ENCODE results near the gene ADD2.

ADD2 gene

GRCh38 chr2:70697603-70698383, 70.2 kb downstream of the ADD2 start:
- no peak for DNase-seq
- Histone ChIP-seq H3K18ac (ENCODE audit: low read length) (no peak overlapping the region), H3K79me2 (ENCODE audit: control insufficient read depth, insufficient read depth, low read length) (no peaks in the 10 kb centered on the region), H3K27me3 (ENCODE audit: insufficient read depth, low read length, poor library complexity) (no peaks in the 10 kb centered on the region), H3K56ac (ENCODE audit: low read length) (no peak overlapping the region), H2AK5ac (ENCODE audit: low read length) (no peak overlapping the region), H3K4me3 (ENCODE audit: low read length) (no peak overlapping the region), H3K79me1 (ENCODE audit: low read length) (no peaks in the 10 kb centered on the region), H4K5ac (ENCODE audit: low read length) (no peak overlapping the region), H3K27ac (ENCODE audit: low read depth, low read length) (no peak overlapping the region), H3K36me3 (ENCODE audit: control insufficient read depth, insufficient read depth, low read length) (no peaks in the 10 kb centered on the region), H2BK120ac (ENCODE audit: low read depth, low read length) (no peak overlapping the region), H3K4me1 (ENCODE audit: control insufficient read depth, low read depth, low read length) (no peaks in the 10 kb centered on the region), H3K4ac (ENCODE audit: low read depth, low read length) (no peak overlapping the region), H3K9ac (ENCODE audit: low read length) (no peak overlapping the region), H3K4me2 (ENCODE audit: low read length) (no peak overlapping the region), H2BK15ac (replicated peaks; ENCODE audit: low read depth) (no peak overlapping the region), H2BK5ac (ENCODE audit: low read length) (no peak overlapping the region), H4K8ac (ENCODE audit: low read depth, low read length) (no peak overlapping the region), H3K23ac (ENCODE audit: low read length) (no peak overlapping the region)
- no CpG with 5 or more reads among the region's 12 CpGs for WGBS (ENCODE audit: extremely low coverage, insufficient coverage, low lambda C conversion rate)

GRCh38 chr2:70696142-70696541, 71.9 kb downstream of the ADD2 start:
- Histone ChIP-seq H3K9ac (ENCODE audit: low read length) (no peak overlapping the region), H3K23ac (ENCODE audit: low read length) (no peak overlapping the region), H2BK15ac (replicated peaks; ENCODE audit: low read depth) (no peak overlapping the region), H2BK5ac (ENCODE audit: low read length) (no peak overlapping the region), H3K27me3 (ENCODE audit: insufficient read depth, low read length, poor library complexity) (no peaks in the 10 kb centered on the region), H3K4me1 (ENCODE audit: control insufficient read depth, low read depth, low read length) (no peaks in the 10 kb centered on the region), H3K79me2 (ENCODE audit: control insufficient read depth, insufficient read depth, low read length) (no peaks in the 10 kb centered on the region), H3K4me3 (ENCODE audit: low read length) (no peak overlapping the region), H2BK120ac (ENCODE audit: low read depth, low read length) (no peak overlapping the region), H3K18ac (ENCODE audit: low read length) (no peak overlapping the region), H3K79me1 (ENCODE audit: low read length) (no peaks in the 10 kb centered on the region), H2AK5ac (ENCODE audit: low read length) (no peak overlapping the region), H4K8ac (ENCODE audit: low read depth, low read length) (no peak overlapping the region), H4K5ac (ENCODE audit: low read length) (no peak overlapping the region), H3K27ac (ENCODE audit: low read depth, low read length) (no peak overlapping the region), H3K4me2 (ENCODE audit: low read length) (no peak overlapping the region), H3K56ac (ENCODE audit: low read length) (no peak overlapping the region), H3K4ac (ENCODE audit: low read depth, low read length) (no peak overlapping the region), H3K36me3 (ENCODE audit: control insufficient read depth, insufficient read depth, low read length) (peaks cover 3% of the 10 kb centered on the region)
- no CpG with 5 or more reads among the region's 6 CpGs for WGBS (ENCODE audit: extremely low coverage, insufficient coverage, low lambda C conversion rate)
- DNase-seq, result no peak

- no CpG with 5 or more reads among the region's 17 CpGs for WGBS (ENCODE audit: extremely low coverage, insufficient coverage, low lambda C conversion rate)
- Histone ChIP-seq H3K4me3 (ENCODE audit: low read length) (no peak overlapping the region), H3K56ac (ENCODE audit: low read length) (no peak overlapping the region), H4K8ac (ENCODE audit: low read depth, low read length) (no peak overlapping the region), H3K18ac (ENCODE audit: low read length) (no peak overlapping the region), H3K36me3 (ENCODE audit: control insufficient read depth, insufficient read depth, low read length) (peaks cover 5% of the 10 kb centered on the region), H3K27ac (ENCODE audit: low read depth, low read length) (no peak overlapping the region), H3K9ac (ENCODE audit: low read length) (no peak overlapping the region), H3K79me1 (ENCODE audit: low read length) (no peaks in the 10 kb centered on the region), H2BK15ac (replicated peaks; ENCODE audit: low read depth) (no peak overlapping the region), H2BK5ac (ENCODE audit: low read length) (no peak overlapping the region), H2AK5ac (ENCODE audit: low read length) (no peak overlapping the region), H3K23ac (ENCODE audit: low read length) (no peak overlapping the region), H3K79me2 (ENCODE audit: control insufficient read depth, insufficient read depth, low read length) (no peaks in the 10 kb centered on the region), H4K5ac (ENCODE audit: low read length) (no peak overlapping the region), H3K4ac (ENCODE audit: low read depth, low read length) (no peak overlapping the region), H3K27me3 (ENCODE audit: insufficient read depth, low read length, poor library complexity) (no peaks in the 10 kb centered on the region), H2BK120ac (ENCODE audit: low read depth, low read length) (no peak overlapping the region), H3K4me1 (ENCODE audit: control insufficient read depth, low read depth, low read length) (peaks cover under 1% of the 10 kb centered on the region), H3K4me2 (ENCODE audit: low read length) (no peak overlapping the region)
- DNase-seq, result no peak
These were observed 75.7 kb downstream of the ADD2 start for GRCh38 chr2:70692256-70692655.

GRCh38 chr2:70691497-70692140, 76.4 kb downstream of the ADD2 start:
- no CpG with 5 or more reads among the region's 8 CpGs for WGBS (ENCODE audit: extremely low coverage, insufficient coverage, low lambda C conversion rate)

GRCh38 chr2:70690846-70691245, 77.2 kb downstream of the ADD2 start:
- Histone ChIP-seq H3K9ac (ENCODE audit: low read length) (no peak overlapping the region), H2BK5ac (ENCODE audit: low read length) (no peak overlapping the region), H3K4me1 (ENCODE audit: control insufficient read depth, low read depth, low read length) (peaks cover 4% of the 10 kb centered on the region), H2BK15ac (replicated peaks; ENCODE audit: low read depth) (no peak overlapping the region), H3K4me2 (ENCODE audit: low read length) (no peak overlapping the region), H2AK5ac (ENCODE audit: low read length) (no peak overlapping the region), H3K4ac (ENCODE audit: low read depth, low read length) (no peak overlapping the region), H3K36me3 (ENCODE audit: control insufficient read depth, insufficient read depth, low read length) (peaks cover 5% of the 10 kb centered on the region), H3K27me3 (ENCODE audit: insufficient read depth, low read length, poor library complexity) (no peaks in the 10 kb centered on the region), H3K56ac (ENCODE audit: low read length) (no peak overlapping the region), H3K4me3 (ENCODE audit: low read length) (no peak overlapping the region), H4K8ac (ENCODE audit: low read depth, low read length) (no peak overlapping the region), H3K79me2 (ENCODE audit: control insufficient read depth, insufficient read depth, low read length) (no peaks in the 10 kb centered on the region), H3K79me1 (ENCODE audit: low read length) (no peaks in the 10 kb centered on the region), H4K5ac (ENCODE audit: low read length) (no peak overlapping the region), H3K27ac (ENCODE audit: low read depth, low read length) (no peak overlapping the region), H2BK120ac (ENCODE audit: low read depth, low read length) (no peak overlapping the region), H3K18ac (ENCODE audit: low read length) (no peak overlapping the region), H3K23ac (ENCODE audit: low read length) (no peak overlapping the region)
- DNase-seq, result no peak
- WGBS (ENCODE audit: extremely low coverage, insufficient coverage, low lambda C conversion rate), result no CpG with 5 or more reads among the region's 3 CpGs

More at GRCh38 chr2:70691497-70692140, 76.4 kb downstream of the ADD2 start:
- no peaks in the 10 kb centered on the region for H3K79me2 ChIP-seq (ENCODE audit: control insufficient read depth, insufficient read depth, low read length)
- no peak overlapping the region for H3K56ac ChIP-seq (ENCODE audit: low read length)
- H3K23ac ChIP-seq (ENCODE audit: low read length), result no peak overlapping the region
- no peak overlapping the region for H2AK5ac ChIP-seq (ENCODE audit: low read length)
- H3K4ac ChIP-seq (ENCODE audit: low read depth, low read length), result no peak overlapping the region
- no peak for DNase-seq
- peaks cover 4% of the 10 kb centered on the region for H3K4me1 ChIP-seq (ENCODE audit: control insufficient read depth, low read depth, low read length)
- no peak overlapping the region for H4K8ac ChIP-seq (ENCODE audit: low read depth, low read length)
- no peak overlapping the region for H3K18ac ChIP-seq (ENCODE audit: low read length)
- H4K5ac ChIP-seq (ENCODE audit: low read length), result no peak overlapping the region
- no peak overlapping the region for H3K4me2 ChIP-seq (ENCODE audit: low read length)
- H3K27me3 ChIP-seq (ENCODE audit: insufficient read depth, low read length, poor library complexity), result no peaks in the 10 kb centered on the region
- H3K79me1 ChIP-seq (ENCODE audit: low read length), result no peaks in the 10 kb centered on the region
- H3K4me3 ChIP-seq (ENCODE audit: low read length), result no peak overlapping the region
- H3K27ac ChIP-seq (ENCODE audit: low read depth, low read length), result no peak overlapping the region
- H3K9ac ChIP-seq (ENCODE audit: low read length), result no peak overlapping the region
- H3K36me3 ChIP-seq (ENCODE audit: control insufficient read depth, insufficient read depth, low read length), result peaks cover 5% of the 10 kb centered on the region
- no peak overlapping the region for H2BK120ac ChIP-seq (ENCODE audit: low read depth, low read length)
- no peak overlapping the region for H2BK5ac ChIP-seq (ENCODE audit: low read length)
- H2BK15ac ChIP-seq (replicated peaks; ENCODE audit: low read depth), result no peak overlapping the region

All from mesendoderm (in vitro differentiated cells).